CD4-positive, alpha-beta T cell (primary cell): Measurements from ENCODE around the gene ARID1B. TPM values are rescaled to one million over a fixed set of nuclear protein-coding genes. Genes with fewer than 3 reads are reported as not detected.

Experiments
- ATAC-seq: fragments of 200-7000 bp; cut with Tn5 transposase; one replicate; pipeline ENCODE4 v1.10.0; 2022; ENCODE audit warnings: mild to moderate bottlenecking; ENCODE audit not compliant: poor library complexity
- CTCF ChIA-PET: fragments of 350-600 bp; sonication (Branson Sonifier 250); formaldehyde crosslinking; loops from one replicate; lab custom pipeline; 2021; ENCODE audit warnings: antibody characterized with exemption, inconsistent platforms; lab: Charles Lee
- POLR2A ChIA-PET: fragments of 350-600 bp; sonication (Branson Sonifier 250); formaldehyde crosslinking; loops from one replicate; lab custom pipeline; 2021; ENCODE audit warnings: antibody characterized with exemption, inconsistent platforms; lab: Charles Lee
- DNase-seq, 14 experiments: peaks; one replicate each; pipeline ENCODE4 v3.0.0-alpha.2; 2013 to 2020; ENCODE audit warnings: mixed read lengths in 2 of 14
- H3K27ac ChIP-seq, 2 donors: one replicate each; pipeline versions ENCODE4 v1.5.1 to v1.7.0; 2013; ENCODE audit warnings: low read length in 2 of 2, low read depth in 1 of 2, mild to moderate bottlenecking in 1 of 2
- H3K27me3 ChIP-seq, 2 experiments: 1 replicate in 1 of 2; 2 replicates in 1 of 2; pipeline versions ENCODE4 v1.6.1 to v1.7.0; 2013; ENCODE audit warnings: low read length in 2 of 2, control low read depth in 1 of 2, mild to moderate bottlenecking in 1 of 2, moderate library complexity in 1 of 2; ENCODE audit not compliant: insufficient read depth in 2 of 2, control insufficient read depth in 1 of 2
- H3K36me3 ChIP-seq: one replicate; pipeline ENCODE4 v1.6.1; 2013; ENCODE audit warnings: low read length, control low read depth; ENCODE audit not compliant: insufficient read depth
- H3K4me1 ChIP-seq: one replicate; pipeline ENCODE4 v1.6.1; 2013; ENCODE audit warnings: low read length, control low read depth; ENCODE audit not compliant: insufficient read depth
- H3K4me3 ChIP-seq: one replicate; pipeline ENCODE4 v1.5.1; 2013; ENCODE audit warnings: mild to moderate bottlenecking, low read length, moderate library complexity
- H3K9me3 ChIP-seq, 2 experiments: 1 replicate in 1 of 2; 2 replicates in 1 of 2; pipeline versions ENCODE4 v1.6.1 to v1.7.0; 2013; ENCODE audit warnings: low read length in 2 of 2, mild to moderate bottlenecking in 2 of 2, control low read depth in 1 of 2, moderate library complexity in 1 of 2; ENCODE audit not compliant: control insufficient read depth in 1 of 2, insufficient read depth in 1 of 2
- H3K27ac Mint-ChIP-seq: one replicate; pipeline ENCODE4 v1.8.0; 2020; ENCODE audit warnings: mixed read lengths
- H3K27me3 Mint-ChIP-seq: one replicate; pipeline ENCODE4 v1.8.0; 2021; ENCODE audit warnings: mixed read lengths
- H3K36me3 Mint-ChIP-seq: one replicate; pipeline ENCODE4 v1.8.0; 2021; ENCODE audit warnings: low read depth, mixed read lengths
- H3K4me1 Mint-ChIP-seq: one replicate; pipeline ENCODE4 v1.8.0; 2021; ENCODE audit warnings: low read depth, mixed read lengths
- H3K4me3 Mint-ChIP-seq: one replicate; pipeline ENCODE4 v1.8.0; 2020; ENCODE audit warnings: mild to moderate bottlenecking, mixed read lengths
- H3K9me3 Mint-ChIP-seq: one replicate; pipeline ENCODE4 v1.8.0; 2020; ENCODE audit warnings: mixed read lengths
- CTCF ChIP-seq: fragments of 200-600 bp; IDR thresholded peaks from one replicate; pipeline ENCODE4 v1.8.0; 2022; ENCODE audit warnings: antibody characterized with exemption, mild to moderate bottlenecking
- intact Hi-C, 2 experiments: fragments of 100-400 bp; cut with DNase I in 1 of 2; cut with micrococcal nuclease in 1 of 2; formaldehyde crosslinking; loops; one replicate each; pipeline versions ENCODE4 v1.15.1 to v1.9.0; 2023 to 2025; cut with DNase I, micrococcal nuclease
- total RNA-seq, 174 experiments: library from RNA in 2 of 174; stranded (reverse) in 2 of 174; gene quantifications; one replicate each; pipeline ENCODE4 v1.2.3 and lab custom pipeline; 2021 to 2026

ARID1B gene
- total RNA-seq, 2 experiments from 2014 or later: 120 to 125 TPM

- intact Hi-C loops: no loop called here
- Mint-ChIP-seq H3K27ac (no peak overlapping the region), H3K4me3 (no peak overlapping the region), H3K9me3 (no peaks in the 10 kb centered on the region), H3K36me3 (peaks cover 44% of the 10 kb centered on the region), H3K4me1 (no peaks in the 10 kb centered on the region), H3K27me3 (no peaks in the 10 kb centered on the region)
- DNase-seq (no peak), ATAC-seq (no peak)
- Histone ChIP-seq H3K27me3 (no peaks in the 10 kb centered on the region), H3K4me3 (no peak overlapping the region), H3K36me3 (peaks cover 13% of the 10 kb centered on the region), H3K9me3 (no peaks in the 10 kb centered on the region), H3K4me1 (no peaks in the 10 kb centered on the region), H3K27ac (no peak overlapping the region)
- ChIA-PET POLR2A (no interaction called here), CTCF (no interaction called here)
- TF ChIP-seq CTCF: no peak
These were observed 397.6 kb downstream of the ARID1B start for GRCh38 chr6:157174731-157175130.

- Histone ChIP-seq H3K4me3 (no peak overlapping the region), H3K9me3 (no peaks in the 10 kb centered on the region), H3K27ac (no peak overlapping the region), H3K4me1 (no peaks in the 10 kb centered on the region), H3K27me3 (no peaks in the 10 kb centered on the region), H3K36me3 (peaks cover 16% of the 10 kb centered on the region)
- no peak for TF ChIP-seq CTCF
- Mint-ChIP-seq H3K36me3 (peaks cover 56% of the 10 kb centered on the region), H3K4me3 (no peak overlapping the region), H3K27ac (no peak overlapping the region), H3K27me3 (no peaks in the 10 kb centered on the region), H3K9me3 (no peaks in the 10 kb centered on the region), H3K4me1 (peaks cover 2% of the 10 kb centered on the region)
- DNase-seq (no peak), ATAC-seq (no peak)
- ChIA-PET CTCF (no interaction called here), POLR2A (no interaction called here)
- intact Hi-C loops: no loop called here
These were observed 400.7 kb downstream of the ARID1B start for GRCh38 chr6:157177731-157178336.

DNA sequence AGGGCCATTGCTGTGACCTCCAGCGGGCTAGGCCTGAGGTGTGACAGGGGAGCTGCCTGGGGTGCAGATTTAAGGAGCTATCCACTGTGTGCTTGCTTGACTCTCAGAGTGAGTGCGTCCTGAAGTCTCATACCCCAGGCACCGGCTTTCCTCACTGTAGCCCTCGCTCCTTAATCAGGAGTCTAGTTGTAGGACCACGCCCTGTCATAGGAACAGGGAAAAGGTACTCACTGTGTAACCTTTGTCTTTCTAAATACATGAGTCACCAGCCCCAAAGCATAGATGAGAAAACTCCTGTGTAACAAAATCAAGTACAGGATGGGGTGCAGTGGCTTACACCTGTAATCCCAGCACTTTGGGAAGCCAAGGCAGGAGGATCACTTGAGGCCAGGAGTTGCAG is 404.5 kb downstream of the ARID1B start:
- no peak for ATAC-seq
- Histone ChIP-seq H3K27ac (no peak overlapping the region), H3K9me3 (no peaks in the 10 kb centered on the region), H3K4me1 (peaks cover 9% of the 10 kb centered on the region), H3K4me3 (no peak overlapping the region), H3K36me3 (peaks cover 47% of the 10 kb centered on the region), H3K27me3 (no peaks in the 10 kb centered on the region)
- intact Hi-C loops: loop anchor here in 1 of 2 experiments (5.0 kb wide), 1 partner anchor 149 kb away; no protein-coding TSS in a partner anchor
- ChIA-PET POLR2A (no interaction called here), CTCF (no interaction called here)
- Mint-ChIP-seq H3K4me1 (peaks cover 16% of the 10 kb centered on the region), H3K36me3 (peaks cover 74% of the 10 kb centered on the region), H3K27me3 (no peaks in the 10 kb centered on the region), H3K27ac (no peak overlapping the region), H3K4me3 (no peak overlapping the region), H3K9me3 (no peaks in the 10 kb centered on the region)
- no peak for DNase-seq
- no peak for TF ChIP-seq CTCF
